ENCODE data around the gene SGSH. TPM values are rescaled to one million over a fixed set of nuclear protein-coding genes. Genes with fewer than 3 reads are reported as not detected.

SGSH gene
- total RNA-seq, 1 donor from 2014 or later: 24.0 TPM

DNA sequence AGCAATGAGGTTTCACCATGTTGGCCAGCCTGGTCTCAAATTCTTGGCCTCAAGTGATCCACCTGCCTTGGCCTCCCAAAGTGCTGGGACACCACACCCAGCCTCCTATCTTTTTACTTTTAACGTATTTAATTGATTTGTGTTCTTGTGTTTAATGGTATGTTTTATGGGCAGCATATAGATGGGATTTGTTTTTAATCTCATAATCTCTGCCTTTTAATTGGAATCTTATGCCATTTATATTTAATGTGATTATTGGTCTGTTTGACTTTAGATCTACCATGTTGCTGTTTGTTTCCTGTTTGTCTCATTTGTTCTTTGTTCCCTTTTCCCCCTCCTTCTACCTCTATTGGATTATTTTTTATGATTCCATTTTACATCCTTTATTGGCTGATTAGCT, 12.3 kb upstream of the SGSH start:
- Histone ChIP-seq H3K9ac (ENCODE audit: low read length) (no peak overlapping the region), H4K20me1 (ENCODE audit: insufficient read depth, low read length) (no peaks in the 10 kb centered on the region), H3K4me3 (ENCODE audit: insufficient read depth, low read depth, low read length) (no peak overlapping the region), H3K4me1 (ENCODE audit: insufficient read depth, low read length) (no peaks in the 10 kb centered on the region), H2AFZ (ENCODE audit: low read depth, low read length) (no peak overlapping the region), H3K36me3 (ENCODE audit: insufficient read depth, low read length) (no peaks in the 10 kb centered on the region), H3K9me3 (ENCODE audit: insufficient read depth, low read depth, low read length) (no peaks in the 10 kb centered on the region), H3K4me2 (ENCODE audit: low read length) (no peak overlapping the region), H3K79me2 (ENCODE audit: insufficient read depth, low read length) (no peaks in the 10 kb centered on the region), H3K27me3 (ENCODE audit: insufficient read depth, low read length) (no peaks in the 10 kb centered on the region), H3K27ac (ENCODE audit: low read depth, low read length) (no peak overlapping the region)
- TF ChIP-seq, protein P1, sequence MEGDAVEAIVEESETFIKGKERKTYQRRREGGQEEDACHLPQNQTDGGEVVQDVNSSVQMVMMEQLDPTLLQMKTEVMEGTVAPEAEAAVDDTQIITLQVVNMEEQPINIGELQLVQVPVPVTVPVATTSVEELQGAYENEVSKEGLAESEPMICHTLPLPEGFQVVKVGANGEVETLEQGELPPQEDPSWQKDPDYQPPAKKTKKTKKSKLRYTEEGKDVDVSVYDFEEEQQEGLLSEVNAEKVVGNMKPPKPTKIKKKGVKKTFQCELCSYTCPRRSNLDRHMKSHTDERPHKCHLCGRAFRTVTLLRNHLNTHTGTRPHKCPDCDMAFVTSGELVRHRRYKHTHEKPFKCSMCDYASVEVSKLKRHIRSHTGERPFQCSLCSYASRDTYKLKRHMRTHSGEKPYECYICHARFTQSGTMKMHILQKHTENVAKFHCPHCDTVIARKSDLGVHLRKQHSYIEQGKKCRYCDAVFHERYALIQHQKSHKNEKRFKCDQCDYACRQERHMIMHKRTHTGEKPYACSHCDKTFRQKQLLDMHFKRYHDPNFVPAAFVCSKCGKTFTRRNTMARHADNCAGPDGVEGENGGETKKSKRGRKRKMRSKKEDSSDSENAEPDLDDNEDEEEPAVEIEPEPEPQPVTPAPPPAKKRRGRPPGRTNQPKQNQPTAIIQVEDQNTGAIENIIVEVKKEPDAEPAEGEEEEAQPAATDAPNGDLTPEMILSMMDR (IDR thresholded peaks at IDR 0.05; ENCODE audit: insufficient read depth, low read depth, low read length): no peak
- TF ChIP-seq EZH2 (IDR thresholded peaks at IDR 0.05; ENCODE audit: insufficient read depth, low read length): no peak
- FAIRE-seq (no peak), DNase-seq (ENCODE audit: low read depth) (no peak)
- Mint-ChIP-seq H3K4me1 (ENCODE audit: low read depth, unreplicated experiment) (no peaks in the 10 kb centered on the region), H3K27me3 (ENCODE audit: low read depth, unreplicated experiment) (no peaks in the 10 kb centered on the region), H3K9me3 (ENCODE audit: unreplicated experiment) (peaks cover 20% of the 10 kb centered on the region), H3K36me3 (ENCODE audit: low read depth, unreplicated experiment) (peaks cover 36% of the 10 kb centered on the region), H3K4me3 (ENCODE audit: unreplicated experiment) (no peak overlapping the region), H3K27ac (ENCODE audit: unreplicated experiment) (no peak overlapping the region)

DNA sequence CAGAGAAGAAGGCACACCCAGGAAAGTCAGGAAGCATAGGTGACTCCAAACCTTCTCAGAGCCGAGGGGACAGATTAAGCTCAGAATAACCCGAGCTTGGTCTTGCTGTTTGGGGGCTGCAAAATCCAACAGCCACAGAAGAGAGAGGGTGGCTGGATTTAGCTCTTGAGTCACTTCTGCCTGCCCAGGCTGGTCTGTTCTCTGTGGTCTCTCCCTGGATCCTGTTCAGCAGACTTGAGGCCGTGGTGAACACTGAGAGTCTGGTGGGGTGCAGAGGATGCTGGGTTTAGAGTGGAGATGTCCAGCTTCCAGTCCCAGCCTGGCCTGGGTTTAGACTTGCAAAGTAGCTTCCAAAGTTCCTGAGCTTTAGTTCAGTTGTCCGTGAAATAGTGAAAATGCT, 8.9 kb upstream of the SGSH start:
- no peak for FAIRE-seq
- DNase-seq (ENCODE audit: low read depth): no peak

DNA sequence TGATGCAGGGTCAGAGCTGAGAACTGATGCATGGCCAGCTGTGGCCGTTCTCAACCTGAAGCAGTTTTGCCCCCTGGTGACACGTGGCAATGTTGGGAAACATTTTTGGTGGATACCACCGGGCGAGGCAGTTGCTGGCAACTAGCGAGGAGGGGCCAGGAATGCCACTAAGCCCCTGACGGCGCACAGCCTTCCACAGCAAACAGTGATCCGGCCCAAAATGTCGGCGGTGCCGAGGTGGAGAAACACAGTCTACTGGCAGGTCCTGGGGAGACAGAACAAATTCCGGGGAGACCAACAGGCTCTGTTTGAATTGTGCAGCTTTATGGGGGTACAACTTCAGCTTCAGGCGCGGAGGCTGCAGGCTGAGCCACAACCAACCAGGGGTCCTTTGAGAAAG, 8.3 kb upstream of the SGSH start:
- Mint-ChIP-seq H3K27me3 (ENCODE audit: low read depth, unreplicated experiment) (no peaks in the 10 kb centered on the region), H3K36me3 (ENCODE audit: low read depth, unreplicated experiment) (peaks cover 28% of the 10 kb centered on the region), H3K27ac (ENCODE audit: unreplicated experiment) (no peak overlapping the region), H3K4me3 (ENCODE audit: unreplicated experiment) (no peak overlapping the region), H3K4me1 (ENCODE audit: low read depth, unreplicated experiment) (no peaks in the 10 kb centered on the region), H3K9me3 (ENCODE audit: unreplicated experiment) (peaks cover 15% of the 10 kb centered on the region)
- Histone ChIP-seq H3K36me3 (ENCODE audit: insufficient read depth, low read length) (no peaks in the 10 kb centered on the region), H3K4me2 (ENCODE audit: low read length) (no peak overlapping the region), H3K9me3 (ENCODE audit: insufficient read depth, low read depth, low read length) (no peaks in the 10 kb centered on the region), H3K9ac (ENCODE audit: low read length) (no peak overlapping the region), H4K20me1 (ENCODE audit: insufficient read depth, low read length) (no peaks in the 10 kb centered on the region), H2AFZ (ENCODE audit: low read depth, low read length) (no peak overlapping the region), H3K4me1 (ENCODE audit: insufficient read depth, low read length) (no peaks in the 10 kb centered on the region), H3K4me3 (ENCODE audit: insufficient read depth, low read depth, low read length) (no peak overlapping the region), H3K79me2 (ENCODE audit: insufficient read depth, low read length) (no peaks in the 10 kb centered on the region), H3K27me3 (ENCODE audit: insufficient read depth, low read length) (no peaks in the 10 kb centered on the region), H3K27ac (ENCODE audit: low read depth, low read length) (no peak overlapping the region)
- FAIRE-seq: no peak
- no peak for TF ChIP-seq EZH2 (IDR thresholded peaks at IDR 0.05; ENCODE audit: insufficient read depth, low read length)
- TF ChIP-seq, protein P1 (IDR thresholded peaks at IDR 0.05; ENCODE audit: insufficient read depth, low read depth, low read length): no peak
- no peak for DNase-seq (ENCODE audit: low read depth)

More for the DNA sequence above, 8.9 kb upstream of the SGSH start:
- H3K9ac ChIP-seq (ENCODE audit: low read length): no peak overlapping the region
- Mint-ChIP-seq H3K4me3 (ENCODE audit: unreplicated experiment) (no peak overlapping the region), H3K36me3 (ENCODE audit: low read depth, unreplicated experiment) (peaks cover 32% of the 10 kb centered on the region), H3K4me1 (ENCODE audit: low read depth, unreplicated experiment) (no peaks in the 10 kb centered on the region), H3K9me3 (ENCODE audit: unreplicated experiment) (peaks cover 17% of the 10 kb centered on the region), H3K27me3 (ENCODE audit: low read depth, unreplicated experiment) (no peaks in the 10 kb centered on the region), H3K27ac (ENCODE audit: unreplicated experiment) (no peak overlapping the region)
- H3K36me3 ChIP-seq (ENCODE audit: insufficient read depth, low read length): no peaks in the 10 kb centered on the region
- no peaks in the 10 kb centered on the region for H3K79me2 ChIP-seq (ENCODE audit: insufficient read depth, low read length)
- no peaks in the 10 kb centered on the region for H4K20me1 ChIP-seq (ENCODE audit: insufficient read depth, low read length)
- H3K4me3 ChIP-seq (ENCODE audit: insufficient read depth, low read depth, low read length): no peak overlapping the region
- no peak overlapping the region for H3K27ac ChIP-seq (ENCODE audit: low read depth, low read length)
- no peak overlapping the region for H2AFZ ChIP-seq (ENCODE audit: low read depth, low read length)
- no peak for TF ChIP-seq EZH2 (IDR thresholded peaks at IDR 0.05; ENCODE audit: insufficient read depth, low read length)
- TF ChIP-seq, protein P1 (IDR thresholded peaks at IDR 0.05; ENCODE audit: insufficient read depth, low read depth, low read length): no peak
- H3K27me3 ChIP-seq (ENCODE audit: insufficient read depth, low read length): no peaks in the 10 kb centered on the region
- H3K9me3 ChIP-seq (ENCODE audit: insufficient read depth, low read depth, low read length): no peaks in the 10 kb centered on the region
- no peak overlapping the region for H3K4me2 ChIP-seq (ENCODE audit: low read length)
- no peaks in the 10 kb centered on the region for H3K4me1 ChIP-seq (ENCODE audit: insufficient read depth, low read length)
